T-cell (primary cell): ENCODE results near the gene SRMS. TPM values are rescaled to one million over a fixed set of nuclear protein-coding genes. Genes with fewer than 3 reads are reported as not detected.

Experiments used
- ATAC-seq, 4 experiments: fragments of 200-7000 bp in 3 of 4; fragments of 150-1000 bp in 1 of 4; cut with Tn5 transposase; replicated peaks in 1 of 4; 1 replicate in 3 of 4; 2 replicates in 1 of 4; pipeline ENCODE4 v1.10.0; 2021; ENCODE audit warnings: moderate library complexity in 3 of 4, mild to moderate bottlenecking in 2 of 4, moderate number of reproducible peaks in 1 of 4
- CTCF ChIA-PET, 2 donors: fragments of 300-600 bp; sonication (Branson Sonifier 250); formaldehyde crosslinking; loops; one replicate each; lab custom pipeline; 2022; ENCODE audit warnings: antibody characterized with exemption in 2 of 2; lab: Charles Lee
- POLR2A ChIA-PET, 2 donors: fragments of 300-600 bp; sonication (Branson Sonifier 250); formaldehyde crosslinking; loops; one replicate each; lab custom pipeline; 2022; ENCODE audit warnings: antibody characterized with exemption in 2 of 2; lab: Charles Lee
- DNase-seq, 35 experiments: peaks; one replicate each; pipeline versions ENCODE4 v3.0.0 to v3.0.0-alpha.2; 2013 to 2023
- H3K27ac ChIP-seq: one replicate; pipeline ENCODE4 v1.5.1; 2013; ENCODE audit warnings: low read length
- H3K27me3 ChIP-seq, 2 experiments: replicated peaks in 1 of 2; 1 replicate in 1 of 2; 2 replicates in 1 of 2; pipeline versions ENCODE4 v1.6.1 to v1.7.0; 2013; ENCODE audit warnings: low read length in 1 of 2, mixed read lengths in 1 of 2; ENCODE audit not compliant: control insufficient read depth in 2 of 2, insufficient read depth in 2 of 2; ENCODE audit errors: extremely low read depth in 1 of 2
- H3K36me3 ChIP-seq, 2 donors: 1 replicate in 1 of 2; 2 replicates in 1 of 2; pipeline versions ENCODE4 v1.6.1 to v1.7.0; 2013; ENCODE audit warnings: low read length in 1 of 2; ENCODE audit not compliant: control insufficient read depth in 2 of 2, insufficient read depth in 1 of 2; ENCODE audit errors: extremely low read depth in 1 of 2
- H3K4me1 ChIP-seq, 2 experiments: 1 replicate in 1 of 2; 2 replicates in 1 of 2; pipeline versions ENCODE4 v1.6.1 to v1.7.0; 2013; ENCODE audit warnings: low read length in 2 of 2, mixed read lengths in 1 of 2; ENCODE audit not compliant: insufficient read depth in 2 of 2, control insufficient read depth in 1 of 2; ENCODE audit errors: extremely low read depth in 1 of 2
- H3K4me3 ChIP-seq, 2 donors: 1 replicate in 1 of 2; 2 replicates in 1 of 2; pipeline versions ENCODE4 v1.5.1 to v1.7.0; 2013; ENCODE audit warnings: mild to moderate bottlenecking in 2 of 2, low read length in 1 of 2, moderate library complexity in 1 of 2; ENCODE audit not compliant: control insufficient read depth in 1 of 2; ENCODE audit errors: extremely low read depth in 1 of 2
- H3K9me3 ChIP-seq: 2 replicates; pipeline ENCODE4 v1.7.0; 2013
- H3K27ac Mint-ChIP-seq, 2 donors: one replicate each; pipeline ENCODE4 v1.8.0; 2020 to 2021; ENCODE audit warnings: mild to moderate bottlenecking in 2 of 2, mixed read lengths in 2 of 2
- H3K27me3 Mint-ChIP-seq, 2 donors: one replicate each; pipeline ENCODE4 v1.8.0; 2021 to 2022; ENCODE audit warnings: mixed read lengths in 2 of 2
- H3K36me3 Mint-ChIP-seq: one replicate; pipeline ENCODE4 v1.8.0; 2021; ENCODE audit warnings: mixed read lengths
- H3K4me1 Mint-ChIP-seq, 3 donors: one replicate each; pipeline ENCODE4 v1.8.0; 2020 to 2022; ENCODE audit warnings: mixed read lengths in 3 of 3, mild to moderate bottlenecking in 1 of 3
- H3K4me3 Mint-ChIP-seq, 3 donors: one replicate each; pipeline ENCODE4 v1.8.0; 2020 to 2022; ENCODE audit warnings: mild to moderate bottlenecking in 3 of 3, mixed read lengths in 3 of 3, moderate library complexity in 3 of 3
- H3K9me3 Mint-ChIP-seq, 3 donors: one replicate each; pipeline ENCODE4 v1.8.0; 2020 to 2022; ENCODE audit warnings: mixed read lengths in 3 of 3
- WGBS: methylation state at CpG from one replicate; pipeline ENCODE4 v1.1.5; 2013; ENCODE audit warnings: missing lambda C conversion rate; ENCODE audit not compliant: insufficient coverage; 5-methylcytosine and 5-hydroxymethylcytosine counted together
- total RNA-seq, 35 experiments: library from RNA in 6 of 35; stranded (reverse) in 6 of 35; fragments of 120-200 nt in 1 of 35; gene quantifications; one replicate each; pipeline versions ENCODE4 v1.2.1 to v1.2.4 and lab custom pipeline; 2013 to 2026

SRMS gene
- total RNA-seq, 5 donors from 2014 or later (not counting 1 experiment from before 2014, with no cell fraction given) = not detected

- H3K27me3 ChIP-seq = peaks cover 0 to 49% of the 10 kb centered on the region in 2 experiments
- ChIA-PET POLR2A (interaction anchor here in 1 of 2 donors (0.6 kb wide), 1 partner anchor 405 kb away, joined by 4 read pairs; no protein-coding TSS in a partner anchor), CTCF (interaction anchor here in 1 of 2 donors (1.2 kb wide), 1 partner anchor 38 kb away, joined by 7 read pairs; the partner anchor contains the start of gene PTK6)
- H3K4me3 ChIP-seq = no peak overlapping the region
- H3K36me3 ChIP-seq = peaks cover 2 to 11% of the 10 kb centered on the region in 2 donors
- peaks cover 0 to 36% of the 10 kb centered on the region in 2 experiments for H3K4me1 ChIP-seq
- ATAC-seq (no peak), DNase-seq (no peak)
- peaks cover 0 to 1% (median under 1%) of the 10 kb centered on the region in 3 donors for H3K4me1 Mint-ChIP-seq
- peak overlapping the region in 1 of 2 donors; percentile 28 for H3K27ac Mint-ChIP-seq
- H3K4me3 Mint-ChIP-seq = peak overlapping the region; percentile 47 to 79 (median 72)
- no peaks in the 10 kb centered on the region for H3K9me3 Mint-ChIP-seq
- H3K27ac ChIP-seq = no peak overlapping the region
- H3K36me3 Mint-ChIP-seq = no peaks in the 10 kb centered on the region
- WGBS = 81% methylated on average over 12 of the region's 28 CpGs
- H3K9me3 ChIP-seq = no peaks in the 10 kb centered on the region
- no peaks in the 10 kb centered on the region for H3K27me3 Mint-ChIP-seq
Measured at GRCh38 chr20:63574829-63575743, 27.5 kb upstream of the SRMS start.

GRCh38 chr20:63574156-63574828, 26.7 kb upstream of the SRMS start, which contains the start of gene HELZ2:
Gene HELZ2, minus strand, starts transcription at chr20:63574239. Its CDS starts 1,854 bp downstream, at chr20:63572385.
- peak in 34 of 35 experiments; percentile 29 to 83 (median 62) for DNase-seq
- Histone ChIP-seq H3K9me3 (no peaks in the 10 kb centered on the region), H3K4me1 (peaks cover 0 to 44% of the 10 kb centered on the region in 2 experiments), H3K36me3 (peaks cover 2 to 11% of the 10 kb centered on the region in 2 donors), H3K27ac (peak within 1 kb of the TSS; percentile 65), H3K27me3 (peaks cover 0 to 52% of the 10 kb centered on the region in 2 experiments), H3K4me3 (peak within 1 kb of the TSS; percentile 83 to 86)
- Mint-ChIP-seq H3K9me3 (no peaks in the 10 kb centered on the region), H3K27ac (peak within 1 kb of the TSS; percentile 27 to 55), H3K4me3 (peak within 1 kb of the TSS; percentile 77 to 81 (median 79)), H3K27me3 (no peaks in the 10 kb centered on the region), H3K36me3 (no peaks in the 10 kb centered on the region), H3K4me1 (peaks cover 2 to 6% (median 3%) of the 10 kb centered on the region in 3 donors)
- CTCF ChIA-PET = interaction anchor here in 1 of 2 donors (1.0 to 1.2 kb wide), 2 partner anchors 37 to 68 kb away, joined by 3 to 7 read pairs; partner anchors contain the start of gene PTK6
- POLR2A ChIA-PET = interaction anchor here (0.6 to 0.8 kb wide), 3 partner anchors 29 to 406 kb away, joined by 3 to 7 read pairs (median 4); no protein-coding TSS in a partner anchor
- peak; percentile 88 to 90 (median 88) for ATAC-seq
- 3% methylated on average over 31 of the region's 40 CpGs for WGBS

DNA sequence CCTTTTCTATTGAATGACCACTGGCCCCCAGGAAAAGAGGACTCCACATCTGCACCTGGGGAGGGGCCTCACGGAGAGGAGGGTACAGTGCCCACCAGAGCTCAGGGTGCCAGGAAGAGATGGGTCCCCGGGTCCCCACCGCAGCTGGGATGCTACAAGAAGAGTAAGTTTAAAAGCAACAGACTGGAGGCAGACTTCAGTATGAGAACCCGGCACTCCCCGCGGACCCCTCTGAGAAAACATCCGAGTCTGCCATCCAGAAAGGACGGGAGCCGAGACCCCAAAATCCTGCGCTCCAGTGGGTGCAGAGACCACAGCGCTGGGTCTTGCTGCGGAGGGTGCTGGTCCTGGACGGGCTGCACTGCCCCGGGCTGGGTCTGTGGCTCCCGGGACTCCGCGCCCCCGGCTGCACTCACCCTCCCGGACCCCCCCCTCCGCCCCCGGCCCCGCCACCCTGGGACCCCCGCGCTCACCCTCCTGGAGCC, 26.1 kb upstream of the SRMS start:
- CTCF ChIA-PET = interaction anchor here in 1 of 2 donors (1.0 to 1.2 kb wide), 2 partner anchors 36 to 68 kb away, joined by 3 to 7 read pairs; partner anchors contain the start of gene PTK6
- Mint-ChIP-seq H3K9me3 (no peaks in the 10 kb centered on the region), H3K4me1 (peaks cover 7 to 12% (median 9%) of the 10 kb centered on the region in 3 donors), H3K27me3 (no peaks in the 10 kb centered on the region), H3K36me3 (no peaks in the 10 kb centered on the region), H3K27ac (peak overlapping the region; percentile 27 to 55), H3K4me3 (peak overlapping the region; percentile 77 to 81 (median 79))
- peaks cover 0 to 49% of the 10 kb centered on the region in 2 experiments for H3K27me3 ChIP-seq
- 9% methylated on average over 9 of the region's 24 CpGs for WGBS
- no peaks in the 10 kb centered on the region for H3K9me3 ChIP-seq
- DNase-seq (peak in 1 of 35 experiments; percentile 8), ATAC-seq (peak; percentile 18 to 40 (median 25))
- peak overlapping the region; percentile 41 for H3K27ac ChIP-seq
- peaks cover 0 to 50% of the 10 kb centered on the region in 2 experiments for H3K4me1 ChIP-seq
- H3K36me3 ChIP-seq = peaks cover 2 to 11% of the 10 kb centered on the region in 2 donors
- POLR2A ChIA-PET = interaction anchor here in 1 of 2 donors (0.8 kb wide), 1 partner anchor 28 kb away, joined by 7 read pairs; no protein-coding TSS in a partner anchor
- peak overlapping the region; percentile 83 to 86 for H3K4me3 ChIP-seq

DNA sequence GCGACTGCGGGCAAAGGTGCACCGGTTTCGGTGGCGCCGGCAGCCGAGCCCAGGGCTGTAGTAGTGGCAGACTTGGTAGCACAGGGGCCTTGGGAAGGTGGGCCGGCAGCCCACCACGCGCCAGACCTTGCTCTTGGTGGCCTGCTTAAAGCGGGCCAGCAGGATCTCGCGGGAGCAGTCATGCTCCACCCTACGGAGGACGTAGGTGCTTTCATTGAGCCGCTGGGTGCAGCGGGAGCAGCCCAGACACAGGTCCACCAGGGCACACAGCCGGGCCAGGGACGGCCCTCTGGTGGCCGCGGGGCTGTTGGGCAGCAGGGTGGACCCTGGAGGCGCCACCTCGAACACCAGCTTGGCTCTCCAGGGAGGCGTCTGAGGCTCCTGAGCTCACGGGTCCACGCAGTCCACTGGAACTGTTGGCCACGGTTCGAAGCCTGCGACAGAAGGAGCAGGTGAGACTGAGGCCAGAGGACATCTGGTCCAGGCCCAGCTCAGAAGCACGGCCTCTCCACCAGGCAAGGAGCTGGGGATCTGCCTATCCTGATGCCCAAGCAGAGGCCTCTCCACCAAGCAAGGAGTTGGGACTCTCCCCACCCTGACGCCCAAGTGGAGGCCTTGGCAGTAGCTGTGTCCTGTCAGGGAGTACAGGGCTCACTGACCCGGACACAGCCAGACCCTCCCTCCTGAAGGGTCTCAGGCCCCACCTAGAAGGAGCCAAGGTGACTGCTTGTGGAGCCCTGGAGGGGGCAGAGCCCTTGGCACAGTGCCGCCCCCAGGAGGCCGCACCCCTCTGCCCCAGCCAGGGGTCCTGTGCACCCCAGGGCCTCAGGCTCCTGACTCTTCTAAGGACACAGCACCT, 25.5 kb upstream of the SRMS start:
- ATAC-seq = peak in 1 of 4 experiments; percentile 8
- Histone ChIP-seq H3K27me3 (peaks cover 0 to 44% of the 10 kb centered on the region in 2 experiments), H3K36me3 (peaks cover 2 to 11% of the 10 kb centered on the region in 2 donors), H3K4me3 (peak overlapping the region; percentile 83 to 86), H3K9me3 (no peaks in the 10 kb centered on the region), H3K27ac (no peak overlapping the region), H3K4me1 (peaks cover 3 to 53% of the 10 kb centered on the region in 2 experiments)
- Mint-ChIP-seq H3K9me3 (no peaks in the 10 kb centered on the region), H3K36me3 (no peaks in the 10 kb centered on the region), H3K4me1 (peaks cover 9 to 18% (median 16%) of the 10 kb centered on the region in 3 donors), H3K27me3 (no peaks in the 10 kb centered on the region), H3K27ac (peak overlapping the region in 1 of 2 donors; percentile 55), H3K4me3 (peak overlapping the region; percentile 77 to 81 (median 79))
- WGBS = 93% methylated on average over 32 of the region's 34 CpGs
- ChIA-PET POLR2A (no interaction called here), CTCF (no interaction called here)
- no peak for DNase-seq

GRCh38 chr20:63572071-63572787, 24.7 kb upstream of the SRMS start:
- no peak overlapping the region for H3K4me3 Mint-ChIP-seq

More at GRCh38 chr20:63572071-63572787, 24.7 kb upstream of the SRMS start:
- Histone ChIP-seq H3K4me3 (no peak overlapping the region), H3K9me3 (no peaks in the 10 kb centered on the region), H3K27ac (no peak overlapping the region), H3K36me3 (peaks cover 2 to 11% of the 10 kb centered on the region in 2 donors), H3K27me3 (peaks cover 0 to 36% of the 10 kb centered on the region in 2 experiments), H3K4me1 (peaks cover 3 to 61% of the 10 kb centered on the region in 2 experiments)
- CTCF ChIA-PET = no interaction called here
- POLR2A ChIA-PET = no interaction called here
- peaks cover 15 to 26% (median 23%) of the 10 kb centered on the region in 3 donors for H3K4me1 Mint-ChIP-seq
- no peak for DNase-seq
- no peak overlapping the region for H3K27ac Mint-ChIP-seq
- H3K9me3 Mint-ChIP-seq = no peaks in the 10 kb centered on the region
- WGBS = 97% methylated on average over 39 of the region's 48 CpGs
- H3K36me3 Mint-ChIP-seq = no peaks in the 10 kb centered on the region
- no peaks in the 10 kb centered on the region for H3K27me3 Mint-ChIP-seq
- no peak for ATAC-seq
